ENCODE measurements around the gene BTBD1. TPM values are rescaled to one million over a fixed set of nuclear protein-coding genes. Genes with fewer than 3 reads are reported as not detected.

The BTBD1 gene
- total and polyA plus RNA-seq, 7 donors = 32.1 to 82.4 (median 64.2) TPM

- no peak for TF ChIP-seq POLR2A (IDR thresholded peaks at IDR 0.05)
- no peak for TF ChIP-seq POLR2AphosphoS5 (IDR thresholded peaks at IDR 0.05)
- TF ChIP-seq CTCF (IDR thresholded peaks at IDR 0.05) = no peak
- TF ChIP-seq EP300 (IDR thresholded peaks at IDR 0.05) = no peak
- Histone ChIP-seq H3K4me1 (no peaks in the 10 kb centered on the region), H3K27ac (no peak overlapping the region), H3K9me3 (no peaks in the 10 kb centered on the region), H3K27me3 (no peaks in the 10 kb centered on the region), H3K4me3 (no peak overlapping the region), H3K36me3 (peaks cover 0 to 42% (median 12%) of the 10 kb centered on the region in 4 donors)
- no peak for DNase-seq
- 96 to 97% methylated on average over 8 of the region's 8 CpGs for WGBS, 2 donors
- intact Hi-C loops (cut with DNase I) = no loop called here
These were observed 37.0 kb downstream of the BTBD1 start for GRCh38 chr15:83030021-83030420.

GRCh38 chr15:83018436-83018835 lies 48.6 kb downstream of the BTBD1 start:
- DNase-seq = no peak
- Histone ChIP-seq H3K9me3 (no peaks in the 10 kb centered on the region), H3K36me3 (peaks cover 9 to 65% (median 19%) of the 10 kb centered on the region in 4 donors), H3K27ac (no peak overlapping the region), H3K4me1 (no peaks in the 10 kb centered on the region), H3K27me3 (no peaks in the 10 kb centered on the region), H3K4me3 (no peak overlapping the region)
- intact Hi-C loops (cut with DNase I) = no loop called here
- TF ChIP-seq POLR2A (IDR thresholded peaks at IDR 0.05) = no peak
- TF ChIP-seq EP300 (IDR thresholded peaks at IDR 0.05) = no peak
- no peak for TF ChIP-seq POLR2AphosphoS5 (IDR thresholded peaks at IDR 0.05)
- TF ChIP-seq CTCF (IDR thresholded peaks at IDR 0.05) = no peak
- WGBS, 2 donors = 97 to 98% methylated on average over 2 of the region's 2 CpGs

GRCh38 chr15:83016906-83017305 lies 50.1 kb downstream of the BTBD1 start:
- 88 to 90% methylated on average over 5 of the region's 5 CpGs for WGBS, 2 donors
- no peak for TF ChIP-seq POLR2AphosphoS5 (IDR thresholded peaks at IDR 0.05)
- no peak for TF ChIP-seq EP300 (IDR thresholded peaks at IDR 0.05)
- TF ChIP-seq POLR2A (IDR thresholded peaks at IDR 0.05) = no peak
- no peak for TF ChIP-seq CTCF (IDR thresholded peaks at IDR 0.05)
- H3K4me1 ChIP-seq = peaks cover 0 to 14% (median 7%) of the 10 kb centered on the region in 4 donors
- no peaks in the 10 kb centered on the region for H3K9me3 ChIP-seq
- no peaks in the 10 kb centered on the region for H3K27me3 ChIP-seq
- no peak for DNase-seq
- peaks cover 9 to 63% (median 19%) of the 10 kb centered on the region in 4 donors for H3K36me3 ChIP-seq
- intact Hi-C loops (cut with DNase I) = no loop called here
- H3K4me3 ChIP-seq = no peak overlapping the region
- H3K27ac ChIP-seq = no peak overlapping the region

- no peak for DNase-seq
- Histone ChIP-seq H3K4me1 (peaks cover 0 to 22% (median 14%) of the 10 kb centered on the region in 4 donors), H3K9me3 (no peaks in the 10 kb centered on the region), H3K4me3 (no peak overlapping the region), H3K27ac (no peak overlapping the region), H3K36me3 (peaks cover 9 to 52% (median 18%) of the 10 kb centered on the region in 4 donors), H3K27me3 (no peaks in the 10 kb centered on the region)
- intact Hi-C loops (cut with DNase I) = no loop called here
- TF ChIP-seq POLR2A (IDR thresholded peaks at IDR 0.05) (no peak), CTCF (IDR thresholded peaks at IDR 0.05) (no peak), EP300 (IDR thresholded peaks at IDR 0.05) (no peak), POLR2AphosphoS5 (IDR thresholded peaks at IDR 0.05) (no peak)
- 86 to 90% methylated on average over 4 of the region's 4 CpGs for WGBS, 2 donors
These were observed 51.7 kb downstream of the BTBD1 start for GRCh38 chr15:83015361-83015760.

GRCh38 chr15:83014205-83014653 lies 52.8 kb downstream of the BTBD1 start:
- 66 to 70% methylated on average over 5 of the region's 5 CpGs for WGBS, 2 donors
- TF ChIP-seq EP300 (IDR thresholded peaks at IDR 0.05) (no peak), POLR2AphosphoS5 (IDR thresholded peaks at IDR 0.05) (no peak), CTCF (IDR thresholded peaks at IDR 0.05) (no peak)
- intact Hi-C loops (cut with DNase I) = loop anchor here (5.0 kb wide), 1 partner anchor 193 kb away; the partner anchor contains the start of gene HDGFL3

More at GRCh38 chr15:83014205-83014653, 52.8 kb downstream of the BTBD1 start:
- Histone ChIP-seq H3K27me3 (no peaks in the 10 kb centered on the region), H3K27ac (no peak overlapping the region), H3K9me3 (no peaks in the 10 kb centered on the region), H3K4me1 (peaks cover 0 to 33% (median 18%) of the 10 kb centered on the region in 4 donors), H3K4me3 (no peak overlapping the region), H3K36me3 (peaks cover 8 to 49% (median 13%) of the 10 kb centered on the region in 4 donors)
- no peak for DNase-seq
